ENCODE data around the gene CTTNBP2.

DNA sequence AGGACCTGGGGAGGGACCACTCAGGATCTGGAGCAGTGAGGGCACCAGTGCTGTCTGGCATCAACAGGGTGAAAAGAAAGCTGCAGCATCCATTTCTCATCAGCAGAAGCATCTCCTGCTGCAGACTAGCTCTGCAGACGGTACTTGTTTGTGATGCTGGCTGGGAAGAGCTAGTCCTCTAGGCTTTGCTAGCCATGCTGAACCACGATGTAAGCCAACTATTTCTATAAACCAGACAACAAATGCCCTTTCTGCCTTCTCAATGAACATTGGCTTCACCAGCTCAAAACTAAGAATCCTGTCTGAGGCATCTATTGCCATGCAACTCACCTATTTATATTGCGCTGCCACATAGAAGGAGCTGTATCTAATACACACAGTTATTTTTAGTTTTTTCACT lies 65.6 kb downstream of the CTTNBP2 start:
- no peak for TF ChIP-seq CTCF (IDR thresholded peaks at IDR 0.05)
- TF ChIP-seq POLR2A (IDR thresholded peaks at IDR 0.05), result no peak
- TF ChIP-seq EP300 (IDR thresholded peaks at IDR 0.05), result no peak
